Suprapubic skin (tissue), 3 donors: ENCODE data around the gene TGFBR1.

ENCODE experiments used
- POLR2AphosphoS5 ChIP-seq, 3 donors: sonication (generic); formaldehyde crosslinking; IDR thresholded peaks; one replicate each; pipeline ENCODE4 v1.6.1; 2017; ENCODE audit warnings: antibody characterized with exemption in 3 of 3
- TF ChIP-seq, protein P1 (sequence below), 2 donors: fragments of 200-600 bp in 1 of 2; fragments of 450-650 bp in 1 of 2; sonication (generic) in 1 of 2; IDR thresholded peaks; one replicate each; pipeline ENCODE4 v1.5.1; 2016 to 2019; ENCODE audit warnings: antibody characterized with exemption in 2 of 2, mild to moderate bottlenecking in 1 of 2, moderate library complexity in 1 of 2

DNA sequence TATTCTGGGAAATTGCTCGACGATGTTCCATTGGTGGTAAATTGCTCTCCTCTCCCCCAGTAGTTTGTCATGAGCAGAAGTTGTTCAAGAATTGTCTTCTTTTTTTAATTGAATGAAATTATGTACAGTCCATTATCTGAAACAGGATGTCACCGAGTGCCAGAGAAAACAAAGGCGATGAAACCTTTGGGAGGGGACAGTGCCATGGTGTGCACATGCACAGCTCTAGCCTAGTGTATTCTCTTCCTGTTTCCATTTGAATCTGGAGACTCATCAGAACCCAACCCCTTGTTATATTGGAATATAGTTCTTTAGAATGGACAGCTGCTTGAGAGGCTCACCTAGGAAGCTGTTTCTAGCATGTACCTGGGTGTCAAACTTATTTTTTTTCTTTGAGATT is 41.7 kb downstream of the TGFBR1 start:
- TF ChIP-seq, protein P1, sequence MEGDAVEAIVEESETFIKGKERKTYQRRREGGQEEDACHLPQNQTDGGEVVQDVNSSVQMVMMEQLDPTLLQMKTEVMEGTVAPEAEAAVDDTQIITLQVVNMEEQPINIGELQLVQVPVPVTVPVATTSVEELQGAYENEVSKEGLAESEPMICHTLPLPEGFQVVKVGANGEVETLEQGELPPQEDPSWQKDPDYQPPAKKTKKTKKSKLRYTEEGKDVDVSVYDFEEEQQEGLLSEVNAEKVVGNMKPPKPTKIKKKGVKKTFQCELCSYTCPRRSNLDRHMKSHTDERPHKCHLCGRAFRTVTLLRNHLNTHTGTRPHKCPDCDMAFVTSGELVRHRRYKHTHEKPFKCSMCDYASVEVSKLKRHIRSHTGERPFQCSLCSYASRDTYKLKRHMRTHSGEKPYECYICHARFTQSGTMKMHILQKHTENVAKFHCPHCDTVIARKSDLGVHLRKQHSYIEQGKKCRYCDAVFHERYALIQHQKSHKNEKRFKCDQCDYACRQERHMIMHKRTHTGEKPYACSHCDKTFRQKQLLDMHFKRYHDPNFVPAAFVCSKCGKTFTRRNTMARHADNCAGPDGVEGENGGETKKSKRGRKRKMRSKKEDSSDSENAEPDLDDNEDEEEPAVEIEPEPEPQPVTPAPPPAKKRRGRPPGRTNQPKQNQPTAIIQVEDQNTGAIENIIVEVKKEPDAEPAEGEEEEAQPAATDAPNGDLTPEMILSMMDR (IDR thresholded peaks at IDR 0.05): no peak
- no peak for TF ChIP-seq POLR2AphosphoS5 (IDR thresholded peaks at IDR 0.05)
